HCT116 (cell line): ENCODE data around the gene IQGAP2. TPM values are rescaled to one million over a fixed set of nuclear protein-coding genes. Genes with fewer than 3 reads are reported as not detected.

Source experiments
- ATAC-seq: fragments of 200-7000 bp; cut with Tn5 transposase; 2 replicates; pipeline ENCODE4 v1.9.1; 2020; ENCODE audit warnings: mild to moderate bottlenecking, moderate library complexity
- BruUV-seq: library from RNA; stranded (reverse); fragments of 400-500 nt; replicated peaks from 2 replicates; lab custom pipeline; 2021; lab: Mats Ljungman, UMichigan
- CTCF ChIA-PET: fragments of 300-600 bp; sonication (Branson Sonifier 250); formaldehyde crosslinking; loops from one replicate; lab custom pipeline; 2021; ENCODE audit warnings: antibody characterized with exemption; lab: Charles Lee
- POLR2A ChIA-PET: fragments of 300-600, 350-600 bp; sonication (Branson Sonifier 250); formaldehyde crosslinking; loops from one replicate; lab custom pipeline; 2021; ENCODE audit warnings: antibody characterized with exemption; lab: Charles Lee
- RAD21 ChIA-PET, 2 experiments: fragments of 300-600 bp; sonication (Branson Sonifier 250); formaldehyde crosslinking; loops; one replicate each; lab custom pipeline; 2023; ENCODE audit warnings: low total read pairs in 2 of 2; ENCODE audit not compliant: uncharacterized antibody in 2 of 2, unreplicated experiment in 2 of 2, low non-redundant PET in 1 of 2; lab: Charles Lee
- DNase-seq: peaks from one replicate; pipeline ENCODE4 v3.0.0-alpha.2; 2010; ENCODE audit warnings: low read depth, low spot score
- H2AFZ ChIP-seq: fragments of 200-600 bp; shearing (Covaris generic), sonication (generic); 2 replicates; pipeline ENCODE4 v1.6.1; 2017; ENCODE audit warnings: low read depth, mixed run types, mixed read lengths, antibody characterized with exemption, low read length; ENCODE audit not compliant: poor library complexity, severe bottlenecking
- H3K27ac ChIP-seq: 2 replicates; pipeline ENCODE4 v1.5.1; 2012; ENCODE audit warnings: low read depth, low read length
- H3K27me3 ChIP-seq: fragments of 200-600 bp; sonication (generic); 2 replicates; pipeline ENCODE4 v1.6.1; 2016; ENCODE audit warnings: mixed run types, low read length, mixed read lengths; ENCODE audit not compliant: insufficient read depth
- H3K36me3 ChIP-seq, 2 experiments: fragments of 200-500 bp in 1 of 2; fragments of 200-600 bp in 1 of 2; sonication (Bioruptor generic) in 1 of 2; sonication (generic) in 1 of 2; 2 replicates each; pipeline versions ENCODE4 v1.5.1 to v1.6.1; 2014 to 2016; ENCODE audit warnings: low read length in 2 of 2, inconsistent platforms in 1 of 2, mixed read lengths in 1 of 2, mixed run types in 1 of 2; ENCODE audit not compliant: insufficient read depth in 2 of 2, control insufficient read depth in 1 of 2
- H3K4me1 ChIP-seq, 2 experiments: fragments of 200-600 bp in 1 of 2; sonication (generic) in 1 of 2; 2 replicates each; pipeline versions ENCODE4 v1.5.1 to v1.6.1; 2012 to 2017; ENCODE audit warnings: low read length in 2 of 2, inconsistent platforms in 1 of 2, mild to moderate bottlenecking in 1 of 2, mixed read lengths in 1 of 2, mixed run types in 1 of 2, moderate library complexity in 1 of 2; ENCODE audit not compliant: insufficient read depth in 2 of 2, control insufficient read depth in 1 of 2
- H3K4me2 ChIP-seq: fragments of 200-600 bp; sonication (generic); 2 replicates; pipeline ENCODE4 v1.6.1; 2017; ENCODE audit warnings: mixed run types, low read length, mixed read lengths
- H3K4me3 ChIP-seq, 2 experiments: fragments of 200-600 bp in 1 of 2; sonication (generic) in 1 of 2; replicated peaks in 1 of 2; 2 replicates each; pipeline ENCODE4 v1.5.1; 2011 to 2016; ENCODE audit warnings: low read length in 2 of 2, control low read depth in 1 of 2, low read depth in 1 of 2, mild to moderate bottlenecking in 1 of 2, mixed read lengths in 1 of 2, mixed run types in 1 of 2
- H3K79me2 ChIP-seq: fragments of 200-600 bp; sonication (generic); 2 replicates; pipeline ENCODE4 v1.6.1; 2017; ENCODE audit warnings: mild to moderate bottlenecking, mixed run types, low read length, moderate library complexity, mixed read lengths; ENCODE audit not compliant: insufficient read depth
- H3K9ac ChIP-seq: fragments of 200-600 bp; sonication (generic); 2 replicates; pipeline ENCODE4 v1.6.1; 2016; ENCODE audit warnings: low read length, mixed read lengths
- H3K9me2 ChIP-seq: fragments of 200-600 bp; sonication (generic), shearing (Covaris generic); 2 replicates; pipeline ENCODE4 v1.6.1; 2017; ENCODE audit warnings: mixed run types, mild to moderate bottlenecking, moderate library complexity; ENCODE audit not compliant: insufficient read depth
- H3K9me3 ChIP-seq, 2 experiments: fragments of 200-500 bp in 1 of 2; fragments of 200-600 bp in 1 of 2; sonication (Bioruptor generic) in 1 of 2; sonication (generic) in 1 of 2; 2 replicates each; pipeline ENCODE4 v1.6.1; 2014 to 2017; ENCODE audit warnings: low read length in 2 of 2, mixed read lengths in 2 of 2, inconsistent platforms in 1 of 2, low read depth in 1 of 2, mild to moderate bottlenecking in 1 of 2, mixed run types in 1 of 2, moderate library complexity in 1 of 2; ENCODE audit not compliant: control insufficient read depth in 1 of 2, insufficient read depth in 1 of 2
- H4K20me1 ChIP-seq: fragments of 200-600 bp; sonication (generic), shearing (Covaris generic); 2 replicates; pipeline ENCODE4 v1.6.1; 2017; ENCODE audit warnings: mixed run types, mild to moderate bottlenecking, moderate library complexity; ENCODE audit not compliant: insufficient read depth
- CBX3 ChIP-seq: IDR thresholded peaks from 2 replicates; pipeline ENCODE4 v1.6.1; 2012; ENCODE audit warnings: low read depth
- CEBPB ChIP-seq: IDR thresholded peaks from 2 replicates; pipeline ENCODE4 v1.6.1; 2012; ENCODE audit warnings: low read depth
- EGR1 ChIP-seq: IDR thresholded peaks from 2 replicates; pipeline ENCODE4 v1.6.1; 2012; ENCODE audit warnings: low read depth
- ELF1 ChIP-seq: IDR thresholded peaks from 2 replicates; pipeline ENCODE4 v1.6.1; 2012; ENCODE audit warnings: low read depth, borderline replicate concordance
- EZH2 ChIP-seq: fragments of 200-600 bp; sonication (generic); IDR thresholded peaks from 2 replicates; pipeline ENCODE4 v1.6.1; 2017; ENCODE audit warnings: antibody characterized with exemption, mixed run types
- EZH2phosphoT487 ChIP-seq: fragments of 200-600 bp; IDR thresholded peaks from 2 replicates; pipeline ENCODE4 v1.6.1; 2018; ENCODE audit warnings: antibody characterized with exemption, borderline replicate concordance
- FOSL1 ChIP-seq: IDR thresholded peaks from 2 replicates; pipeline ENCODE4 v1.6.1; 2012; ENCODE audit warnings: low read depth
- JUND ChIP-seq: IDR thresholded peaks from 2 replicates; pipeline ENCODE4 v1.6.1; 2012
- POLR2A ChIP-seq: IDR thresholded peaks from 2 replicates; pipeline ENCODE4 v1.7.0; 2011; ENCODE audit warnings: borderline replicate concordance; ENCODE audit not compliant: insufficient read depth, insufficient read length; ENCODE audit errors: extremely low read depth
- POLR2AphosphoS5 ChIP-seq: IDR thresholded peaks from 2 replicates; pipeline ENCODE4 v1.6.1; 2011; ENCODE audit warnings: mild to moderate bottlenecking, low read depth, low read length, moderate library complexity
- SIN3A ChIP-seq: IDR thresholded peaks from 2 replicates; pipeline ENCODE4 v1.6.1; 2012; ENCODE audit warnings: low read depth
- SP1 ChIP-seq: IDR thresholded peaks from 2 replicates; pipeline ENCODE4 v1.6.1; 2012; ENCODE audit warnings: low read depth
- SRF ChIP-seq: IDR thresholded peaks from 2 replicates; pipeline ENCODE4 v1.6.1; 2012; ENCODE audit warnings: low read depth
- YY1 ChIP-seq: IDR thresholded peaks from 2 replicates; pipeline ENCODE4 v1.6.1; 2011; ENCODE audit warnings: low read length, low read depth, moderate library complexity, mild to moderate bottlenecking; ENCODE audit not compliant: insufficient replicate concordance; ENCODE audit errors: extremely low read depth
- ZFX ChIP-seq: fragments of 450-650 bp; IDR thresholded peaks from 2 replicates; pipeline ENCODE4 v1.6.1; 2017
- ZNF274 ChIP-seq: fragments of 200-500 bp; sonication (Bioruptor generic); IDR thresholded peaks from 2 replicates; pipeline ENCODE4 v1.6.1; 2014; ENCODE audit warnings: mild to moderate bottlenecking, low read depth, low read length, inconsistent platforms
- intact Hi-C: fragments of 100-400 bp; cut with micrococcal nuclease; formaldehyde crosslinking; loops from 2 replicates; pipeline ENCODE4 v1.10.0; 2022
- total RNA-seq: library from RNA; stranded (reverse); gene quantifications from one replicate; pipeline ENCODE4 v1.2.1, GENCODE V29; 2021; ENCODE audit not compliant: unreplicated experiment
- TF ChIP-seq, protein P1 (sequence below): IDR thresholded peaks from 2 replicates; pipeline ENCODE4 v1.6.1; 2011; ENCODE audit warnings: mild to moderate bottlenecking, low read length, moderate library complexity; ENCODE audit not compliant: insufficient replicate concordance; ENCODE audit errors: extremely low read depth
- TF ChIP-seq, protein P2 (sequence below): IDR thresholded peaks from 2 replicates; pipeline ENCODE4 v1.6.1; 2012

The IQGAP2 gene
- total RNA-seq, 1 experiment from 2014 or later: 2.0 TPM

DNA sequence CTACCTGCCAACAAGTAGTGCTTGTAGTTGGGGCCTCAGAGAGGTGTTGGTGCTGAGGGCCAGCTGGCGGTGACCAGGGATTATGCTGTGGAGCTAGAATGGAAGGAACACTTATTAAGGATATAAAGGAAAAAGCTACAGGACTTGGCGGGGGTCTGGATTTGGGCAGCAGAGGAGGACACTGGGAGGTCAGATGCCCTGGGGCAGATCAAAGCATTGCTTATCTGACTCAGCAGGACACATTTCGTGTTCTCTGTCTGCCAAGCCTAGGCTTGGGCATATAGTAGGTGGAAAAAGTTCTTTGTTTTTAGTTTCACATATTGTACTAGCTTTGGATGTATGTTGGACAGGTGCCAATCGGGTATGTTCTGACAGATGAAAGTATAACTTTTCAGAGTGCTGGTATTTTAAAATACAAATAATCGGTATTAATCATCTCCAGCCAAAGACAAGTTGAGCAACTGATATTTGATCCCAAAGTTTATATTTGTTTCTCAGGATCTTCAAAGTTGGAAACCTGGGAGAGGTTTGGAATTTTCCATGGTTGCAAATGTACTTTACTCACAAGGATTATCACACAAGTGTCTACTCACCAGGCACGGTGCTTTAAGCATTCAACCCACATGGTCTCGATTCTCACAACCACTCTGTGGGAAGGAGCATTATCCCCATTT is 69.4 kb downstream of the IQGAP2 start:
- ChIA-PET CTCF (no interaction called here), POLR2A (no interaction called here), RAD21 (no interaction called here)
- Histone ChIP-seq H3K4me2 (no peak overlapping the region), H3K79me2 (no peaks in the 10 kb centered on the region), H3K27me3 (no peaks in the 10 kb centered on the region), H3K4me3 (no peak overlapping the region), H3K36me3 (no peaks in the 10 kb centered on the region), H3K27ac (no peak overlapping the region; the same call in 1 of the 2 replicates), H3K9me3 (no peaks in the 10 kb centered on the region), H3K9ac (no peak overlapping the region), H3K4me1 (peaks cover 0 to 2% of the 10 kb centered on the region in 2 experiments; a peak in 1 of 4 replicates), H3K9me2 (no peaks in the 10 kb centered on the region), H4K20me1 (no peaks in the 10 kb centered on the region), H2AFZ (no peak overlapping the region)
- DNase-seq: no peak
- BruUV-seq: no TSS peak
- ATAC-seq: no peak
- intact Hi-C loops: no loop called here
- no peak for TF ChIP-seq SRF
- no peak for TF ChIP-seq EGR1
- no peak for TF ChIP-seq SIN3A
- no peak for TF ChIP-seq POLR2AphosphoS5
- TF ChIP-seq, protein P1, sequence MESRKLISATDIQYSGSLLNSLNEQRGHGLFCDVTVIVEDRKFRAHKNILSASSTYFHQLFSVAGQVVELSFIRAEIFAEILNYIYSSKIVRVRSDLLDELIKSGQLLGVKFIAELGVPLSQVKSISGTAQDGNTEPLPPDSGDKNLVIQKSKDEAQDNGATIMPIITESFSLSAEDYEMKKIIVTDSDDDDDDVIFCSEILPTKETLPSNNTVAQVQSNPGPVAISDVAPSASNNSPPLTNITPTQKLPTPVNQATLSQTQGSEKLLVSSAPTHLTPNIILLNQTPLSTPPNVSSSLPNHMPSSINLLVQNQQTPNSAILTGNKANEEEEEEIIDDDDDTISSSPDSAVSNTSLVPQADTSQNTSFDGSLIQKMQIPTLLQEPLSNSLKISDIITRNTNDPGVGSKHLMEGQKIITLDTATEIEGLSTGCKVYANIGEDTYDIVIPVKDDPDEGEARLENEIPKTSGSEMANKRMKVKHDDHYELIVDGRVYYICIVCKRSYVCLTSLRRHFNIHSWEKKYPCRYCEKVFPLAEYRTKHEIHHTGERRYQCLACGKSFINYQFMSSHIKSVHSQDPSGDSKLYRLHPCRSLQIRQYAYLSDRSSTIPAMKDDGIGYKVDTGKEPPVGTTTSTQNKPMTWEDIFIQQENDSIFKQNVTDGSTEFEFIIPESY: no peak

- H3K4me3 ChIP-seq: no peak overlapping the region
- intact Hi-C loops: no loop called here
- H3K9ac ChIP-seq: no peak overlapping the region
- DNase-seq (no peak), ATAC-seq (no peak)
- H4K20me1 ChIP-seq: no peaks in the 10 kb centered on the region
- ChIA-PET POLR2A (no interaction called here), CTCF (no interaction called here), RAD21 (no interaction called here)
- H3K4me2 ChIP-seq: no peak overlapping the region
- no peaks in the 10 kb centered on the region for H3K9me3 ChIP-seq
- H2AFZ ChIP-seq: no peak overlapping the region
- no peaks in the 10 kb centered on the region for H3K36me3 ChIP-seq
- H3K9me2 ChIP-seq: no peaks in the 10 kb centered on the region
- no peaks in the 10 kb centered on the region for H3K27me3 ChIP-seq
- no TSS peak for BruUV-seq
- no peaks in the 10 kb centered on the region for H3K79me2 ChIP-seq
- H3K4me1 ChIP-seq: peaks cover 0 to 2% of the 10 kb centered on the region in 2 experiments; a peak in 1 of 4 replicates
- no peak overlapping the region for H3K27ac ChIP-seq
- TF ChIP-seq FOSL1 (no peak), POLR2A (no peak), SIN3A (no peak), CEBPB (no peak), SP1 (no peak), ZFX (no peak), SRF (no peak), YY1 (no peak), POLR2AphosphoS5 (no peak), EZH2phosphoT487 (no peak), CBX3 (no peak), JUND (no peak), ELF1 (no peak), EZH2 (no peak), ZNF274 (no peak)
- TF ChIP-seq, protein P1: no peak
- TF ChIP-seq, protein P2, sequence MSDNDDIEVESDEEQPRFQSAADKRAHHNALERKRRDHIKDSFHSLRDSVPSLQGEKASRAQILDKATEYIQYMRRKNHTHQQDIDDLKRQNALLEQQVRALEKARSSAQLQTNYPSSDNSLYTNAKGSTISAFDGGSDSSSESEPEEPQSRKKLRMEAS: no peak
Observed at GRCh38 chr5:76473009-76473336, 69.9 kb downstream of the IQGAP2 start.
